CD4-positive, alpha-beta T cell treated with Interleukin-4 for 1 hour (primary cell): ENCODE measurements around the gene OR2A14.
"Not testable (repeated sequence)": the region's sequence is repeated elsewhere in the genome, so short reads cannot be mapped to it uniquely, and the experiment has no call there.

ENCODE experiments used
- DNase-seq, 2 donors: peaks; one replicate each; pipeline ENCODE4 v3.0.0-alpha.2; 2020 to 2022

Gene OR2A14

GRCh38 chr7:144158861-144159260, 35.9 kb downstream of the OR2A14 start:
- no peak for DNase-seq

- no peak for DNase-seq
These were observed 41.8 kb downstream of the OR2A14 start for GRCh38 chr7:144164784-144165183.

GRCh38 chr7:144171594-144172350, 48.8 kb downstream of the OR2A14 start:
- DNase-seq: not testable (repeated sequence)

- no peak for DNase-seq
These were observed 51.6 kb downstream of the OR2A14 start for GRCh38 chr7:144174613-144175012.

- DNase-seq: peak; percentile 50 to 62
These were observed 55.6 kb downstream of the OR2A14 start for GRCh38 chr7:144178380-144179164.

- DNase-seq: not testable (repeated sequence)
These were observed 56.1 kb downstream of the OR2A14 start for GRCh38 chr7:144179165-144179479.
